PC-3 (cell line): Measurements from ENCODE around the gene CLIP1.

Experiments
- CTCF ChIP-seq: fragments of 300-600 bp; sonication (generic); conservative IDR thresholded peaks from 2 replicates; pipeline ENCODE4 v1.5.1; 2017; ENCODE audit warnings: antibody characterized with exemption, low read depth, mild to moderate bottlenecking, low read length
- EZH2 ChIP-seq: fragments of 300-600 bp; sonication (generic); IDR thresholded peaks from one replicate; pipeline ENCODE4 v1.6.1; 2017; ENCODE audit warnings: antibody characterized with exemption, mild to moderate bottlenecking, low read length; ENCODE audit not compliant: unreplicated experiment
- EZH2phosphoT487 ChIP-seq: fragments of 300-600 bp; sonication (generic); IDR thresholded peaks from 2 replicates; pipeline ENCODE4 v1.6.1; 2018; ENCODE audit warnings: mild to moderate bottlenecking, antibody characterized with exemption, low read length, borderline replicate concordance

- no peak for TF ChIP-seq CTCF
- no peak for TF ChIP-seq EZH2phosphoT487
- no peak for TF ChIP-seq EZH2
Observed at GRCh38 chr12:122245553-122245952, 176.9 kb downstream of the CLIP1 start.
